Suprapubic skin (tissue), 4 donors: ENCODE results near the gene FCHSD1. TPM values are rescaled to one million over a fixed set of nuclear protein-coding genes. Genes with fewer than 3 reads are reported as not detected.

Source experiments
- DNase-seq, 2 donors: peaks; one replicate each; pipeline ENCODE4 v3.0.0-alpha.2; 2019; ENCODE audit warnings: low spot score in 2 of 2
- H3K27ac ChIP-seq: fragments of 200-600 bp; sonication (generic); one replicate; pipeline ENCODE4 v1.5.1; 2019
- H3K27me3 ChIP-seq: fragments of 200-600 bp; sonication (generic); one replicate; pipeline ENCODE4 v1.5.1; 2019
- H3K36me3 ChIP-seq: fragments of 200-600 bp; sonication (generic); one replicate; pipeline ENCODE4 v1.5.1; 2019
- H3K4me1 ChIP-seq: fragments of 200-600 bp; sonication (generic); one replicate; pipeline ENCODE4 v1.5.1; 2019
- H3K4me3 ChIP-seq: fragments of 200-600 bp; sonication (generic); one replicate; pipeline ENCODE4 v1.5.1; 2019; ENCODE audit warnings: mild to moderate bottlenecking
- H3K9me3 ChIP-seq: fragments of 200-600 bp; sonication (generic); one replicate; pipeline ENCODE4 v1.5.1; 2019
- CTCF ChIP-seq, 2 donors: fragments of 200-600 bp in 1 of 2; fragments of 450-650 bp in 1 of 2; sonication (generic) in 1 of 2; IDR thresholded peaks; one replicate each; pipeline ENCODE4 v1.5.1; 2016 to 2019; ENCODE audit warnings: antibody characterized with exemption in 2 of 2, mild to moderate bottlenecking in 1 of 2, moderate library complexity in 1 of 2
- EP300 ChIP-seq: sonication (generic); formaldehyde crosslinking; IDR thresholded peaks from one replicate; pipeline ENCODE4 v1.6.1; 2017; ENCODE audit warnings: antibody characterized with exemption
- POLR2A ChIP-seq, 2 donors: fragments of 450-650 bp; IDR thresholded peaks; one replicate each; pipeline ENCODE4 v1.6.1; 2017; ENCODE audit warnings: antibody characterized with exemption in 2 of 2, mild to moderate bottlenecking in 2 of 2, moderate library complexity in 2 of 2
- POLR2AphosphoS5 ChIP-seq, 3 donors: sonication (generic); formaldehyde crosslinking; IDR thresholded peaks; one replicate each; pipeline ENCODE4 v1.6.1; 2017; ENCODE audit warnings: antibody characterized with exemption in 3 of 3
- WGBS: methylation state at CpG from one replicate; pipeline ENCODE4 v1.1.5; 2018; 5-methylcytosine and 5-hydroxymethylcytosine counted together
- total RNA-seq, 4 donors: library from RNA; depleted of rRNA; stranded (reverse); fragments of >200 nt; gene quantifications; one replicate each; pipeline ENCODE4 v1.1.0, GENCODE V29; 2016

FCHSD1 gene
- total RNA-seq, 4 donors from 2014 or later: 40.1 to 117 (median 77.1) TPM

- H3K27ac ChIP-seq: no peak overlapping the region
These were observed 41.9 kb upstream of the FCHSD1 start for GRCh38 chr5:141692919-141693725.

GRCh38 chr5:141692533-141692888 lies 41.3 kb upstream of the FCHSD1 start:
- WGBS: 27% methylated on average over 5 of the region's 5 CpGs
- Histone ChIP-seq H3K4me3 (peak overlapping the region; percentile 25), H3K27ac (no peak overlapping the region)

More at GRCh38 chr5:141692919-141693725, 41.9 kb upstream of the FCHSD1 start:
- DNase-seq: no peak
- WGBS: 74% methylated on average over 15 of the region's 25 CpGs
- Histone ChIP-seq H3K27me3 (peaks cover 8% of the 10 kb centered on the region), H3K36me3 (no peaks in the 10 kb centered on the region), H3K9me3 (no peaks in the 10 kb centered on the region), H3K4me1 (peaks cover 7% of the 10 kb centered on the region), H3K4me3 (no peak overlapping the region)
- TF ChIP-seq CTCF (IDR thresholded peaks at IDR 0.05) (no peak), POLR2AphosphoS5 (IDR thresholded peaks at IDR 0.05) (no peak), POLR2A (IDR thresholded peaks at IDR 0.05) (no peak), EP300 (no peak)

GRCh38 chr5:141691867-141692532 lies 40.8 kb upstream of the FCHSD1 start:
- TF ChIP-seq POLR2AphosphoS5 (IDR thresholded peaks at IDR 0.05) (no peak), CTCF (IDR thresholded peaks at IDR 0.05) (peak; percentile 84 to 96)
- peak; percentile 89 to 91 for DNase-seq
- H3K27me3 ChIP-seq: peaks cover 3% of the 10 kb centered on the region
- no peaks in the 10 kb centered on the region for H3K36me3 ChIP-seq
- H3K4me1 ChIP-seq: peaks cover 7% of the 10 kb centered on the region
- peak overlapping the region; percentile 25 for H3K4me3 ChIP-seq
- H3K27ac ChIP-seq: no peak overlapping the region
- WGBS: 6% methylated on average over 16 of the region's 30 CpGs
- no peaks in the 10 kb centered on the region for H3K9me3 ChIP-seq

More at GRCh38 chr5:141692533-141692888, 41.3 kb upstream of the FCHSD1 start:
- Histone ChIP-seq H3K27me3 (peaks cover 3% of the 10 kb centered on the region), H3K4me1 (peaks cover 7% of the 10 kb centered on the region), H3K9me3 (no peaks in the 10 kb centered on the region), H3K36me3 (no peaks in the 10 kb centered on the region)
- DNase-seq: no peak
- TF ChIP-seq POLR2A (IDR thresholded peaks at IDR 0.05): no peak
- no peak for TF ChIP-seq EP300
- TF ChIP-seq CTCF (IDR thresholded peaks at IDR 0.05): no peak
- TF ChIP-seq POLR2AphosphoS5 (IDR thresholded peaks at IDR 0.05): no peak

GRCh38 chr5:141691286-141691866 lies 40.2 kb upstream of the FCHSD1 start:
- no peak for DNase-seq
- Histone ChIP-seq H3K9me3 (no peaks in the 10 kb centered on the region), H3K4me1 (peaks cover 7% of the 10 kb centered on the region), H3K4me3 (no peak overlapping the region), H3K27ac (no peak overlapping the region), H3K27me3 (peaks cover 3% of the 10 kb centered on the region), H3K36me3 (no peaks in the 10 kb centered on the region)
- TF ChIP-seq EP300 (no peak), POLR2AphosphoS5 (IDR thresholded peaks at IDR 0.05) (no peak), POLR2A (IDR thresholded peaks at IDR 0.05) (no peak), CTCF (IDR thresholded peaks at IDR 0.05) (no peak)
- WGBS: 67% methylated on average over 9 of the region's 9 CpGs
